Neutrophil (primary cell): ENCODE measurements around the gene DPF1.
"Not testable (repeated sequence)": the region's sequence is repeated elsewhere in the genome, so short reads cannot be mapped to it uniquely, and the experiment has no call there.

ENCODE experiments used
- H3K27ac ChIP-seq: fragments of 200-600 bp; sonication (generic); 2 replicates; pipeline ENCODE4 v1.5.1; 2016; ENCODE audit warnings: mild to moderate bottlenecking, moderate library complexity
- H3K27me3 ChIP-seq: fragments of 200-600 bp; sonication (generic); 2 replicates; pipeline ENCODE4 v1.6.0; 2016; ENCODE audit warnings: mild to moderate bottlenecking
- H3K36me3 ChIP-seq: fragments of 200-600 bp; sonication (generic); 2 replicates; pipeline ENCODE4 v1.5.1; 2017
- H3K4me1 ChIP-seq, 2 experiments: fragments of 200-600 bp in 1 of 2; sonication (generic) in 1 of 2; 1 replicate in 1 of 2; 2 replicates in 1 of 2; pipeline versions ENCODE4 v1.5.1 to v1.6.1; 2013 to 2016; ENCODE audit warnings: low read depth in 1 of 2, low read length in 1 of 2, mild to moderate bottlenecking in 1 of 2, moderate library complexity in 1 of 2; ENCODE audit not compliant: control insufficient read depth in 1 of 2, insufficient read depth in 1 of 2
- H3K4me3 ChIP-seq, 2 experiments: fragments of 200-600 bp in 1 of 2; sonication (generic) in 1 of 2; 1 replicate in 1 of 2; 2 replicates in 1 of 2; pipeline ENCODE4 v1.5.1; 2013 to 2016; ENCODE audit warnings: low read depth in 1 of 2, low read length in 1 of 2, mild to moderate bottlenecking in 1 of 2, moderate library complexity in 1 of 2
- H3K9me3 ChIP-seq: fragments of 200-600 bp; sonication (generic); 2 replicates; pipeline ENCODE4 v1.5.1; 2016
- CTCF ChIP-seq: fragments of 200-600 bp; sonication (generic); IDR thresholded peaks from 2 replicates; pipeline ENCODE4 v1.5.1; 2016; ENCODE audit warnings: antibody characterized with exemption

DPF1 gene

GRCh38 chr19:38262585-38263268 lies 38.7 kb upstream of the DPF1 start:
- Histone ChIP-seq H3K4me1 (peaks cover 39 to 47% of the 10 kb centered on the region in 2 experiments), H3K4me3 (no peak overlapping the region)

GRCh38 chr19:38261942-38262341 lies 37.9 kb upstream of the DPF1 start:
- H3K36me3 ChIP-seq, H3K27ac ChIP-seq, H3K4me3 ChIP-seq, H3K9me3 ChIP-seq: not testable (repeated sequence)
- peaks cover 32% of the 10 kb centered on the region for H3K27me3 ChIP-seq
- H3K4me1 ChIP-seq = peaks cover 32 to 39% of the 10 kb centered on the region in 2 experiments

More at GRCh38 chr19:38262585-38263268, 38.7 kb upstream of the DPF1 start:
- H3K36me3 ChIP-seq = no peaks in the 10 kb centered on the region
- H3K27ac ChIP-seq = peak overlapping the region; percentile 87
- TF ChIP-seq CTCF = no peak
- no peaks in the 10 kb centered on the region for H3K9me3 ChIP-seq
- peaks cover 24% of the 10 kb centered on the region for H3K27me3 ChIP-seq

- no peak overlapping the region for H3K4me3 ChIP-seq
- no peaks in the 10 kb centered on the region for H3K9me3 ChIP-seq
- TF ChIP-seq CTCF = no peak
- peaks cover 0 to 5% of the 10 kb centered on the region in 2 experiments for H3K4me1 ChIP-seq
- H3K36me3 ChIP-seq = no peaks in the 10 kb centered on the region
- H3K27me3 ChIP-seq = peaks cover 92% of the 10 kb centered on the region
- H3K27ac ChIP-seq = no peak overlapping the region
Measured at GRCh38 chr19:38255383-38256014, 31.5 kb upstream of the DPF1 start.

- Histone ChIP-seq H3K27me3 (peaks cover 87% of the 10 kb centered on the region), H3K36me3 (no peaks in the 10 kb centered on the region), H3K4me1 (peaks cover 0 to 5% of the 10 kb centered on the region in 2 experiments), H3K27ac (no peak overlapping the region), H3K4me3 (no peak overlapping the region), H3K9me3 (no peaks in the 10 kb centered on the region)
- no peak for TF ChIP-seq CTCF
Measured at GRCh38 chr19:38253788-38254187, 29.8 kb upstream of the DPF1 start.

GRCh38 chr19:38252941-38253691 lies 29.1 kb upstream of the DPF1 start:
- TF ChIP-seq CTCF = no peak
- Histone ChIP-seq H3K27ac (no peak overlapping the region), H3K36me3 (no peaks in the 10 kb centered on the region), H3K4me3 (no peak overlapping the region), H3K9me3 (no peaks in the 10 kb centered on the region), H3K27me3 (peaks cover 80% of the 10 kb centered on the region), H3K4me1 (peaks cover 0 to 5% of the 10 kb centered on the region in 2 experiments)
